NCI-H146 treated with DMSO at 0.1 percent for 48 hours (cell line): ENCODE measurements around the gene GTPBP1.
A peak's percentile ranks its signal among the peaks of the same experiment; 100 is the strongest.

Experiments used
- DNase-seq: peaks from one replicate; lab custom pipeline; 2025; ENCODE audit not compliant: unreplicated experiment; lab: John Stamatoyannopoulos, UW

The GTPBP1 gene

DNA sequence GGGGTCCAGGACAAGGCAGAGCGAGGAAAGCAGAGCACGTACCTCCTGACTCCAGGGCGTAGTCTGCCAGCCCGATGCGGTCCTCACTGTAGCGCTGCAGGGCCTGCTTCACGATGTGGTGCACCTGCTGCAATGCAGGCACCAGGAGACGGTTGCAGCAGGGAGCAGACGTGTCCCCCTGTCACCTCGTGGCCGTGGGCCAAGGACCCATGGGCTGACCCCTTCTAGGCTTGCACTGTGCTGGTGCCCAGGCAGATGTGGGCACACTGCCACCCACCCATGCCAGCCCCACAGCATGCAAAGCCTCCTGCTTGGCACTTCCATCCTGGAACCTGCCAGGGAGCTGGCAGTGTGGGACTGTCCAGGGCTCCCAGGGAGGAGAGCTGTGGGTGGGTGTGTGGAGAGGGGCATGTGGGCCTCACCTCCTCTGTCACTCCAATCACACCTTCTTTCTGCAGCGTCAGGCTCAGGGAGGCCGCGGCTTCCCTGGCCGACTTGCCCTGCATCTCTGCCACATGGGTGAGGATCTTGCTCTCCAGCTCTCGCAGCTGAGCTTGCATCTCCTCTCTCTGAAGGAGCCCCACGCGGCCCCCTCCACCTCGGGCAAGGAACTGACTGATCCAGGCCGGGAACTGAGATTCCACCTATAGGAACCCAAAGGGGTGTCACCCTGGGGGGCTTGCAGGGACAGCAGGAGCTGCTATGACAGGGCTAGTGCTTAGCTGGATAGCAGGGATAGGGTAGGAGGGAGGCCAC lies 33.7 kb downstream of the GTPBP1 start:
- DNase-seq = no peak

DNA sequence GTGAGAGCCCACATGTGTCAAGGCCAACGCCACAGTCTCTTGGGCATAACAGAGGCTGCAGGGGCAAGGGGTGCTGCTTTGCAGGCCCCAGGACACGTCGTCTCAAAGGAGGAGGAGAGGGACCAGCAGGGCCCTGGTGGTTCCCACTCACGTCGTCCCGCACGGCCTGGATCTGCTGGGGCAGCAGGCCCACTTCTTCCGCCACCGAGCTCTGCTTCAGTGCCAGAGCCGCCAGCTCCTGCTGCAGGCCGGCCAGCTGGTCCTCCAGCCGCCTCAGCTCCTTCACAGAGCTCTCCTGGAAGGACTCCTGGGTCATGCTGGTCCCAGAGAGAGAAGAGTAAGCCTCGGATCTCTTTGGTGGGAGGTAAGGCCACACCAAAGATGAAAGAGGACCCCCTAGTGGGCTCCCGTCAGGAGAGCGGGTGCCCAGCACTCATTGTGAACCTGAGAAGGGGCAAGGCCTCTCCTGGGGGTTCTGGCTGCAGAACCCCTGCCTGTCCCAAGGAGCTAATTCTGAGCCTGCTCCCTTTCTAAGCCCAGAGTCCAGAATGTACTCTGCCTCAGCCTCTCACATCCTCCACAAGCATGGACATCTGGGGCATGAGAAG lies 34.5 kb downstream of the GTPBP1 start:
- no peak for DNase-seq

DNA sequence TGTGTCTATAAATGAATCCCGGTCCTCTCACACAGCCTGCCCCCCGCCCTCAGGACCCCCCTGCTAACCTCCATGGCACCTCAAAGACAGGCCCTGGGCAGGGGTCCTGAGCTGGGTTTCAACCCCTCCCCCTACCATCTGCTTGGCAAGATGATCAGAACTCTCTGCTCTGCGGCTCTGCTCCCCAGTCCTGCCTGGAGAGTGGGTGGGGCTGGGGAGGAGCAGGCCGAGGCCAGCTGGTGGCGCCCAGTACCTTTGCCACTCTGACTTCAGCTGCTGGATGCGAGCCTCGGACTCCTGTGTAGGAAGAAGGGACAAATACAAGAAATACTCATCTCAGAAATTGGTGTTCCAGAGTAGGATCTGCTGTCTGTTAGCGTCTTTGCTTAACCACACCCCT lies 35.0 kb downstream of the GTPBP1 start:
- no peak for DNase-seq

DNA sequence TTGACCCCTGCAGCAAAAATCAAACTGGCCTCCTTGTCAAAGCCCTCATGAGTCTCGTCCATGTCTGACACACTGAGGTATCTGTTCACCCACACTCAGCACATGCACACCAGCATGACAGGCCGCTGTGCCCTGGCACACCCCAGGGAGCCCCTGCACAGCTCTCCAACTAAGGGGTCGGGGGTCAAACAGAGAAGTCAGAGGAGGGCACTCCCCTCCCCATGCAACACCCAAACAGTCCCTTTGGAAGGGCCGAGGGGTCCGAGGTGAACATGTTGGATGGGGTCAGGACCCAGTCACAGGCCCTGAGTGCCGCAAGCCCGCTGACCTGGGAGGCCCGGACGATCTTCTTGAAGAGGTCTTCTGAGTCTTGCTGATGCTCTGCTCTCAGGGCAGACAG lies 35.4 kb downstream of the GTPBP1 start:
- DNase-seq = no peak

DNA sequence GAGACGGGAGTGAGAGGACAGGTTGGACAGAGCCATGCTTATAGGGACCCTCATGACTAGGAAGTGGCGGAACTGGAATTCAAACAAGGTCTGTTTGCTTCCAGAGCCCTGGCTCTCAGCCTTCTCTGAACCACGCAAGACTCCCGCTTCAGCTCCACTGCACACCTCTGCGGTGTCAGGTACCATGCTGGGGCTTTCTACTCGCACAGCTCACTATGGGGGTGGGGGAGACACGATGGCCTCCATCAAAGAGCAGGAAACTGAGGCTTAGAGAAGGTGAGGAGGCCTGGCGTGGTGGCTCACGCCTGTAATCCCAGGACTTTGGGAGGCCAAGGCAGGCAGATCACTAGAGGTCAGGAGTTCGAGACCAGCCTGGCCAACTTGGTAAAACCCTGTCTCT lies 35.8 kb downstream of the GTPBP1 start:
- DNase-seq = no peak

DNA sequence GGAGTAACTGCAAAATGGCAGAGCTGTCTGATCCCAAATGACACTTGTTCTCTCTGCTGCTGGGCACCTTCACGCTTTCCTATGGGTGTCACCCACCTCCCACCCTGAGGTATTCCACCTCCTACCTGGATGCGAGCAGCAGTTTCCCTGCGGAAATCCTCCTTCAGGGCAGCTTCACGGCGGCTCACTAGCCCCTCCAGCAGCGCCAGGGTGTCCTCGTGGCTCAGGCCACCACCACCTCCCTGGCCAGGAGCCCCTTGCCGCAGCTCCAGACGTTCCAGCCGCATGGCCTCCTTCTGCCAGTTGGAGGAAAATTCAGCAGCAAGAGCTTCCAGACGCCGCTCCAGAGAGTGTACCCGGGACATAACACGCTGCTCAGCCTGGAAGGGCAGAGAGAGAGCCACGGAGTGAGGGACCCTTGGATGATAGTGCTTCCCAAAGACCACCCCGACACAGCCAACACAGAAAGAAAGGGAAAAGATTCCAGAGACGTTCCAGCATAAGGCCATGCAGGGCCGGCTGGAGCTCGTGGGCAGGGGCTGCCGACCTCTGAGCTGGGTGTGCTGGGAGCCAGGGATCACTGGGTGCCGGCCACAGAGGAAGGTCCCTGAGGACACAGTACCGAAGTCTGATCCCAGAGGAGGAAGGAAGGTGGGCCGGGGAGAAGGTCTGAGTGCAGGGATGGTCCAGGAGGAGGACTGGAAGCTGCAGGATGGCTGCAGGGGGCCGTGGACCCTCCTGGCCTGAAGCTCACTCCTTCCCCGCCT lies 36.6 kb downstream of the GTPBP1 start:
- no peak for DNase-seq

DNA sequence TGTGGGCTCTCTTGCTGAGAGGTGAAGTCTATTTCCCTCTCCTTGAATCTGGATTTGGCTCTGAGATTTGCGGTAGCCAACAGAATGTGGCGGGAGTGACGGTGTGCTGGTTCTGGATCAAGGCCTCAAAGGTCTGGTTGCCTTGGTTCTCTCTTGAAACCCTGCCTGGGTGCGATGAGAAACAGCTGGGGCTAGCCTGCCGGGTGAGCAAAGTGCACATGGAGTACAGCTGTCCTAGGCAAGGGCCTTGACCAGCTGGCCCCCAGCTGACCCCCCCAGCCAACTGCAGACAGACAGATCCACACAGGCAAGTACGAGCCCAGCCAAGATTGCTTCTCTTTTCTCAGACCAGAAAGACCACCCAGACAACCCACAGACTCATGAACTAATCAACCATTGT lies 39.2 kb downstream of the GTPBP1 start:
- DNase-seq = no peak

DNA sequence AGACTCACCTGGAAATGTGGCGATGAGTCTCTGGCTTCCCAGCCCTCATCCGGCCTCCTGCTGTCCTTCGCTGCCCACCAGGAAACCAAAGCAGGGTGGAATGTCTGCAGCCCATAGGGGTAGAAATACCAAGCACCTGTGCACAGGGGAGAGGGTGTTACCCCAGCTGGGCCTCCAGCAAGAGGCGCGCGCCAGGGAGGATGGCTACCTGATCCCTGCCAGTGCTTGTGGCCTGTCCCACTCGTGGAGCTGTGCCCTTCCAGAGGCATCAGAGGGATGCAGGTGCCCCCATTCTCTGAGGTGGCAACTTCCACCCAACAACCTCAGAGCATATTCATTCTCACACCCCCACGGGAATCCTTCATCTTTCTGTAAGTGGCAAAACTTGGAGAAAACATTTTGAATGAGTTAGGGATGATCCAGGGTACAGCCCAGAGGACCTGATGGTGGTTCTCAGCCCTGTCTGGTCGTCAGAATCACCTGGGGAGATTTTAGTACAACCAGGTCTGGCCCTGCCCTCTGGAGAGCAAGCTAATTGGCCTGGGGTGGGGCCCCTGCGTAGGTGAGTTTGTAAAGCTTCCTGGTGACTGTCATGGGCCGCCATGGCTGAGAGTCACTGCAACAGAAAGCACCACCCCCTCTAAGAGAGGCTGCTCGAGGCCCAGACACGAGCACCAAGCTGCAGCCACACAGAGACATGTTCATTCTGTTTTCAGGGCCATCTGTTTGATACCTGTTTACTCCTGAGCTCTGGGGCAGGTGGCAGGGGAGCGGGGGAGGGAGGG lies 40.1 kb downstream of the GTPBP1 start:
- DNase-seq = no peak

DNA sequence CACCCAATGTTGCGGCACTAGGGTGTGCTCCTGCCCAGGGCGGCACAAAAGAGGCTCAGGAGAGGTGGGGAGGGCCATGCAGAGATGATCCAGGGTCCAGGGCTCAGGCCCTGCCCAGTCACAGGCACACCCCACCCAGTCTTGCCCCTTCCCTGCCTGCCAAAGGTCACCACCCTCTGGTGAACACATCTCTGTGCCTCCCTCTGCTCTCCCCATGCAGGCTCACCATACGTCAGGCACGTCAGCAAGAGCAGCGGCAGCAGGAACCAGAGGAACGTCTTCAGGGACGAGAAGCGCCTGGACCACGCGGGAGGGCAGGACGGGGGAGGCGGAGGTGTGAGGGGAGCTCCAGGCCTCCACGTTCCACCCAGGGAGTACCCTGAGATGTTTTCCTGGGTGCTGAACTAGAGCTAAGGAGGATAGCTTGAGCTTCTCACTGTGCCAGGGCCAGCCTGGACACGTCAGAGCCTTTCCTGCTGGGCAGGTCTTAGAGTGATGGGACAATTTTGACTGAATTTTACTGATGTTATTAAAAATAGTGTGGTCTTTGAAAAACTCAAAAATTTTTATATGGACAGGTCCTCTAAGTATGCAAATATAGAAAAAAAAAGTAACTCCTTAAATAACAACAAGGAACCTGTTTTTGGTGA lies 42.9 kb downstream of the GTPBP1 start:
- no peak for DNase-seq

DNA sequence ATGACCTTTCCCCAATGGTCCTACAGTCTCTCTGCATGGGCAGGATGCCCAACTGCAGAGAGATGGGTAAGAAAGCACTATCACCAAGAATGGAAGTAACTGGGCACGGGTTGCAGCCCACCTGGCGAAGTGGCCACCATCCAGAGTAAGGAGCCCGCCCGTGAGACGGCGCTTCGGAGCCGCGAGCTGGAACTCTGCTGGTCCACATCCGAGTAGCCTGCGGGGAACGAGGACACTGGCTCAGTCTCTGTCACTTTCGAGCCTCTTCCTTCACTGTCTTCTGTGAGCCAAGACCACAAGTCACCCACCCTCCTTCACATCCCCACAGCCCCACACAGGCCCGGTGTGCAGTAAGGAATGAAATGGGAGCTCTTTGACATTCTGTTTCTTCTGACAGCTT lies 44.4 kb downstream of the GTPBP1 start:
- no peak for DNase-seq

DNA sequence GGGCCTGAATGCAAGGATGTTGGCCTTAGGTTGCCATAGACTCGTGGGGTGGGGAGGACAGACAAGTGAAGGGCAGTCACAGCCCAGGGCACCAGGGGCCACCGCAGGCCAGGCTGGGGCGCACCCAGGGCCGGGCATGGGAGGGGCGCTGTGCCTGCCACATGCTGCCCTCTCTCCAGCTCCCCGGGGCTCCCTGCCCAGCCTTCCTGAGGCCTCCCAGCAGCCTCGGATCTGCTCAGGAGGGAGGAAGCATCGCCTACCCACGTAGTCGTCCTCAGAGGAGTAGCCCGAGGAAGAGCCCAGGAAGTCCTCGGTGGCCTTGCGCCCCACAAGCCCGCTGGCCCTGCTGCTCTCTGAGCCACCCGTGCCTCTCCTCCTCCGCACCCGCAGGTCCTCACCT lies 44.9 kb downstream of the GTPBP1 start:
- DNase-seq = no peak

DNA sequence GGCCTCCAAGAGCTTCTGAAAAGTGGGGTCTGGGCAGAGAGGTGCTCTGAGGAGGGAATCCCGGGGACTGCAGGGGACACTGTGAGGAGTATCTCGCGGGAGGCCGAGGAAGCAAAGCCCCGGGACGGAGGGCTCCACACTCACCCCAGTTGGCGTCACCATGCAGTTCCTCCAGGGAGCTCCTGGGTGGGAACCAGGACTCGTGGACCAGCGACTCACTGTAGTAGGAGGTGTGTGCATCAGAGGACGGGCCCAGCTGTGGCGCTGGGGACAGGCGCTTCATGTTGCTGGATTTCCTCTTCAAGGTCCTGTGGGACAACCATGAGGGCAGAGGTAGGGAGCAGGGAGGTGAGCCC lies 45.3 kb downstream of the GTPBP1 start:
- no peak for DNase-seq

DNA sequence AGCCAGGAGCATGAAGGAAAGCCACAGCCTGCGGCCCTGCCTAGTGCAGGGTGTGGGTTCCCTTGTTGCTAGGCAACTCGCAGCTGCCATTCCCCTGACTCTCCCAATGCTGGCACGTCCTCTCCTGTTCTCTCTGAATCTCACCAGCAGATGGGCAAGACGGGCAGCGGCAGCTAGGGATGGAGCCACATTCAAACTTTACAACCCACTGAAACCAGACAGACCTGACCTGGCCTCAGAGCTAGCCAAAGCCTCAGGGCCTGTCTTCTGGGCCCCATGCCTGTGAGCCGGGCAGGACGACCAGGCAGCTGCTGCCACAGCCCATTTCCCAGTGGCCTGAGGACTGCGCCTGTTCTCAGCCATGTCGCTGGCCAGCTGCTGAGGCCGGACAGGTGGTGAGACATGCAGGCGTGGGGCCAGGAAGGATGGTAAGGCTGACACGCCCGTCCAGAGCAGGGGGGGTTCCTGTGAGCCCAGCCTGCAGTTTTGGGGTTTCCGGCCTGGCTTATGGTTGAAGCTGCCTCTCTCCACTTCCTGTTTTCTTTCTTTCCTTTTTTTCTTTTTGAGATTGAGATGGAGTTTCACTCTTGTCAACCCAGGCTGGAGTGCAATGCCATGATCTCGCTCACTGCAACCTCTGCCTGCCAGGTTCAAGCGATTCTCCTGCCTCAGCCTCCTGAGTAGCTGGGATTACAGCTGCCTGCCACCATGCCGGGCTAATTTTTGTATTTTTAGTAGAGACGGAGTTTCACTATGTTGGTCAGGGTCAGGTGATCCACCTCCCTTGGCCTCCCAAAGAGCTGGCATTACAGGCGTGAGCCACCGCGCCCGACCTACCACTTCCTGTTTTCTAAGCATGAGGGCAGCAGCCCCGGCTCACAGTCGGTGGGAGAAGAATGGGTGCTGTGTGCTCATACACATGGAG lies 45.9 kb downstream of the GTPBP1 start:
- DNase-seq = no peak

DNA sequence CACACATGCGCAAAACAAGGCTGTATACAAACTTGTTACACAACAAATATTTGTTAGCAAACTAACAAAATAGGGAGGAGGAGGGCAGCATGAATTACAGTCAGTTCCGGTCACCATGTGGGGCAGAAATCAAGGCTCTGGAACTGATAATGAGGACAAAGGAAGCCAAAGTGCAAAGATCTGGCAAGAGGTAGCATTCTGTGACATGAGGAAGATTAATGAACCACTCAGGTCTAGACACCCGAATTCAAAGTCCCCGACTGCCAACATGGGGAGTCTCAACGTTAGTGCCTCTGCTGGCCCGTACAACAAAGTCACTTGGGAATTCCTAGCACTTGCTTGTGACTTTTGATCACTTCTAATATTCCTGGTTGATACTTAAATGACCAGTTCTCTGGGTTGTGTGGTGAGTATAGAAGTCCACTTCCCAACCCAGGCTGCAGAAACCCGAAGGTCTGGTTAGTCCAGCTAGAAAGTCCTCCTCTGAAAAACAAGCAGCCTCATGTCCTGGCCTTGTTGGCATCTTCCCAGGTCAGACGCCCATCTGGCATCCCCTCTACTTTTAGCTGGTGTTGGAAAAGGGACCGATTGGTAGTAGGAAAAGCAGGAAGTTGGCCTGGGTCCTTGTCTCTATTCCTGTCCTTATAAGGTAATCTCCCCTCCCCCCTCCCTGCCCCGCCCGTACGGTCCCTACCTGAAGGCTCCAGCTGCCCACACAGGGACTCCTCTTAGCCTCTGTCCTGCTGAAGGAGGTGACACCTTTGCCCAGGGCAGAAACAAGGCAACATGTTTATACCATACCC lies 48.4 kb downstream of the GTPBP1 start:
- peak; percentile 16 for DNase-seq

DNA sequence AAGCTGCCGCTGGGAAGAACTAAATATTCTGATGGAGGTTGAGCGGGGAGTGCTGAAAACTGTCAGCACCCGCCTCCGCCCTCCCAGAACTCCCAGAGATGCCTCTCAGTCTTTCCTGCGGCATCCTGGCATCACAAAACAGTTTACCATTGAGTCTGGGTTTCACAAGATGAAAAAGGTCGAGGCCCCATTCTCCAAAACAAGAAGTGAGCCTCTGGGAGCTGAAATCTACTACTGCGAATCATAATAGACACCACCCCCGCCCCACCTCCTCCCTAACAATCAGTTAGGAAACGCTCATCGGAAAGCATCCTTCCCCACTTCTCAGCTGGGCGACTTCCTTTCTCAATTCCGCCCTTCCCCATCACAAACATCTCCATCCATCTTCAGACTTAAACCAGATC lies 49.0 kb downstream of the GTPBP1 start:
- DNase-seq = no peak

DNA sequence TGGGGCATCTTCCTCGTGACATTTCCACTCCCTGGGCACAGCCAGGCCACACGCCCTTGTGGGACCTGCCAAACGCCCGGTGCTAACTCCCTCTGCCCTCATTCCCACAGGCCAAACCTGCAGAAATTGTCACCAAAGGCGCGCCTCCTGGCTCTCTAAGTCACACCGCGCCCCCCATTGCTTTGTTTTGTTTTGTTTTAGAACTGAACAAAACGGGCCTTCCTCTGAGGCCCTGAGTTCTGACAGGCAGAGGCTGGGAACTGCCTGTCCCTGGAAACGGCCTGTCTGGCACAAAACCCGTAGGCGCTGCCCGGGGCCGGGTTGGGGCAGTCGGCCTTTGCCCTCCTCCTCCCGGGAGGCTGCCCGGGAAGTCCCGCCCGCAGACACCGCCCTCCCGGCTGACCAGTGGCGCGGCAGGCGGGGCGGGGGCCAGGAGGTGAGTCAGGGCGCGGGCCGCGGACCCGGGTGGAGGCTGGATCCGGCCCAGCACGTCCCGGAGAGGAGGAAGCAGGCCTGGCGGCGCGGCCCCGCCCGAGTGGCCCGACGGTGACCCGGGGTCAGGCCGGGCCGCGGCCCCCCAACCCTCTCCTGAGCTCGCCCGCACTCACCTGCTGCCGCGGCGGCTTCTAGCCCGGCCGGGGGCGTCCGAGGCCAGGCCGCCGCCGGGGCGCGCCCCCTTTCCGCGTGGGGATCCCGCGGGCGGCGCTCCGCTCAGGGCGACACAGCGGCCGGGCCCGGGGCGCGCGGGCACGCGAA lies 49.6 kb downstream of the GTPBP1 start:
- DNase-seq = peak; percentile 2

DNA sequence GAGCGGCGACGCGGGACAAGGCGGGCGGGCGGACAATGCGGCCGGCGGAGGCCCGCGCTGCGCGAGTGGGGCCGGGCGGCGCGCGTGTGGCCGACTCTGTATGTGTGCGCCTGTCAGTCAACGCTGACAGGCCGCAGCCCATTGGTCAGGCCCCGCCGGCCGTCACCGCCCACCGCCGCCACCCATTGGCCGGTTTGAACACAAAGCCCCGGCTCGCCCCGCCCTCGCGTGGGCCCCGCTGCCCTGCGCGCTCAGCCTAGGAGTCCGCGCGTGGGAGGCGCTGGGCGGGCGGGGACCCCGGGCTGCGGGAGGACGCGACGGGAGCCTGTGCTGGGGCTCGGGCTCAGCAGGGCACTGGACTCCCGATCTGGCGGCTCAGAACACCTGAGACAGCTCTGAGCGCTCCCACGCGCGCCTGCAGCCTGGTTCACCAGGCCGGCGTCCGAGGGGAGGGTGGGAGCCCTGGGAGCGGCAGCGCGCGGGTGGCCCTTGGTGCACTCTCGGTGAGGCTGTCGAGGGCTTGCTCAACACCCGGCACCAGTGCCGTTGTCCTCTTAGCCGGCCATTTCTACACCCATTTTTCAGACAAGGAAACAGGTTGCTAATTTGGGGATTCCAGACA lies 50.3 kb downstream of the GTPBP1 start, which contains the start of gene SUN2:
SUN2 (minus strand) TSS at position 88 of the 622 bp plus-strand sequence. CDS start 3,370 bp downstream, outside the sequence.
- DNase-seq = peak; percentile 33
